Measurements from ENCODE around the gene COL12A1. TPM values are rescaled to one million over a fixed set of nuclear protein-coding genes. Genes with fewer than 3 reads are reported as not detected.

Gene COL12A1
- total and polyA plus RNA-seq, 10 of the 15 experiments (the other 5 are each of a cell fraction or from before 2014, with no cell fraction given) = under 0.01 to 0.69 (median 0.11) TPM; not detected in 6

DNA sequence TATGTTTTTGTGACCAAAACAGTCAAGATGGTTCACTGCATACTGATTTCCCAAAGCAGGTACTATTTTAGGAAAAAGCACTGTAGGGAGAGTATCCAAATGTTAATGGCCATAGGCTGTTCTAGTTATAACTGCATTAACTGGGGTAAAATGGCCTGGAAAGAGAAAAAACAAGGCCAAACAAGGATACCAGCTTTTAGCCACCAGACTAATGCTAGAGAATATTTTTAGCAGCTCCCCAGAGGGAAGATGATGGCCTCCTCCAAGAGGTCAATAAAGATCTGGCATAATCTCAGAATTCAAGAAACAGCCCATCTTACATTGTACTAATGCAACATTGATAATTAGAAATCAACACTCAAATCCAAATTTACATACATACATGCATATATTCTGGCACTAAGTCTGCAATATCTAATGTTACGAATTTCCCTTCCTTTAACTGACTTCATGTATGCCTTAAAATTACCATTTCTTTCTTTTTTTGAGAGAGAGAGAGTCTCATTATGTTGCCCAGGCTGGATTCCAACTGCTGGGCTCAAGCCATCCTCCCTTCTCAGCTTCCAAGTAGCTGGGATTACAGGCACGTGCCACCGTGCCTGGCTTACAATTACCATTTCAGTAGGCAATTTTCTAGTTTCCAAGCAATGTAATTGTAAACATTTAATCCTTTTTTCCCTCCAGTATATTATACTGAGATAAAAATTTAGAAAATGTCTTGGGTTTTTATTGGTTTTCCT is 28.4 kb upstream of the COL12A1 start (continued):
- no peak for TF ChIP-seq GABPA (IDR thresholded peaks at IDR 0.05; ENCODE audit: low read depth)
- TF ChIP-seq RCOR1 (conservative IDR thresholded peaks at IDR 0.05; ENCODE audit: low read depth, low read length) = no peak
- TF ChIP-seq, protein P1, sequence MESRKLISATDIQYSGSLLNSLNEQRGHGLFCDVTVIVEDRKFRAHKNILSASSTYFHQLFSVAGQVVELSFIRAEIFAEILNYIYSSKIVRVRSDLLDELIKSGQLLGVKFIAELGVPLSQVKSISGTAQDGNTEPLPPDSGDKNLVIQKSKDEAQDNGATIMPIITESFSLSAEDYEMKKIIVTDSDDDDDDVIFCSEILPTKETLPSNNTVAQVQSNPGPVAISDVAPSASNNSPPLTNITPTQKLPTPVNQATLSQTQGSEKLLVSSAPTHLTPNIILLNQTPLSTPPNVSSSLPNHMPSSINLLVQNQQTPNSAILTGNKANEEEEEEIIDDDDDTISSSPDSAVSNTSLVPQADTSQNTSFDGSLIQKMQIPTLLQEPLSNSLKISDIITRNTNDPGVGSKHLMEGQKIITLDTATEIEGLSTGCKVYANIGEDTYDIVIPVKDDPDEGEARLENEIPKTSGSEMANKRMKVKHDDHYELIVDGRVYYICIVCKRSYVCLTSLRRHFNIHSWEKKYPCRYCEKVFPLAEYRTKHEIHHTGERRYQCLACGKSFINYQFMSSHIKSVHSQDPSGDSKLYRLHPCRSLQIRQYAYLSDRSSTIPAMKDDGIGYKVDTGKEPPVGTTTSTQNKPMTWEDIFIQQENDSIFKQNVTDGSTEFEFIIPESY (IDR thresholded peaks at IDR 0.05) = no peak

DNA sequence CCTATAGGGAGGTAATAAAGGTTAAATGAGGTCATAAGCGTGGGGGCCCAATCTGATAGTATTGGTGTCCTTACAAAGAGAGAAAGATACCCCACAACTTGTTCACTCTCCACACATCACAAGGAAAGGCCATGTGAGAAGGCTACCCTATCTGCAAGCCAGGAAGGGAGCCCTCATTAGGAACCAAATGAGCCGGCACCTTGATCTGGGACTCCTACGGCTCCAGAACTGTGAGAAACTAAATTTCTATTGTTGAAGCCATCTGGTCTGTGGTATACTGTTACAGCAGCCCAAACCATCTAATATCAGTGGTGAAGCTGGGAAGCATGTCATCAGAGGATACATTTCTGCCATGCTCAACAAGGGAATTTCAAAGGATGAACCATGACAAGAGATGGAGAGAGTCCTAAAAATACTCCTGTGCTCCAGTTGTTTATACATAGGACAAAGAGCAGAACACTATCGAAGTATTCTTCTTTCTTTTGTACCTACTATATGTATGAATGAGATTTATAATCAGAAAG is 27.3 kb upstream of the COL12A1 start:
- POLR2A ChIA-PET = no interaction called here
- H3K4me3 ChIP-seq = no peak overlapping the region
- no TSS peak for BruUV-seq (replicated peaks)
- WGBS (ENCODE audit: insufficient coverage, insufficient replicate concordance, low lambda C conversion rate, missing lambda C conversion rate) = 93% methylated on average over 4 of the region's 4 CpGs
- RAD21 ChIA-PET (ENCODE audit: unreplicated experiment) = no interaction called here
- no peak overlapping the region for H3K4me2 ChIP-seq (ENCODE audit: control insufficient read depth, insufficient read depth)
- FAIRE-seq = no peak
- no peaks in the 10 kb centered on the region for H3K27me3 ChIP-seq (replicated peaks in 1 of 2; ENCODE audit: control insufficient read depth in 2 of 2, insufficient read depth in 2 of 2, low read length in 1 of 2)
- no peak overlapping the region for H3K27ac ChIP-seq (ENCODE audit: control insufficient read depth, insufficient read depth)
- H2AFZ ChIP-seq (ENCODE audit: control insufficient read depth, low read depth, low read length) = no peak overlapping the region
- SMC1A ChIA-PET (ENCODE audit: uncharacterized antibody, unreplicated experiment) = interaction anchor here (1.6 kb wide), 1 partner anchor 10 kb away, joined by 3 read pairs; the partner anchor contains the start of gene COX7A2
- no peak for TF ChIP-seq BMI1 (IDR thresholded peaks at IDR 0.05; ENCODE audit: borderline replicate concordance)
- TF ChIP-seq, protein P2, sequence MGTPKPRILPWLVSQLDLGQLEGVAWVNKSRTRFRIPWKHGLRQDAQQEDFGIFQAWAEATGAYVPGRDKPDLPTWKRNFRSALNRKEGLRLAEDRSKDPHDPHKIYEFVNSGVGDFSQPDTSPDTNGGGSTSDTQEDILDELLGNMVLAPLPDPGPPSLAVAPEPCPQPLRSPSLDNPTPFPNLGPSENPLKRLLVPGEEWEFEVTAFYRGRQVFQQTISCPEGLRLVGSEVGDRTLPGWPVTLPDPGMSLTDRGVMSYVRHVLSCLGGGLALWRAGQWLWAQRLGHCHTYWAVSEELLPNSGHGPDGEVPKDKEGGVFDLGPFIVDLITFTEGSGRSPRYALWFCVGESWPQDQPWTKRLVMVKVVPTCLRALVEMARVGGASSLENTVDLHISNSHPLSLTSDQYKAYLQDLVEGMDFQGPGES (IDR thresholded peaks at IDR 0.05) = no peak
- no peaks in the 10 kb centered on the region for H3K79me2 ChIP-seq (ENCODE audit: control insufficient read depth, insufficient read depth, low read length)
- H3K36me3 ChIP-seq (ENCODE audit: control insufficient read depth in 2 of 2, insufficient read depth in 2 of 2, low read length in 1 of 2) = peaks cover 0 to 8% of the 10 kb centered on the region in 2 experiments; a peak in 2 of 4 replicates
- no peak for DNase-seq (ENCODE audit: low read depth, low spot score)
- CTCF ChIA-PET = interaction anchor here (1.6 to 2.1 kb wide), 3 partner anchors 10 to 34 kb away, joined by 4 to 5 read pairs (median 4); no protein-coding TSS in a partner anchor
- H3K9me3 ChIP-seq (replicated peaks; ENCODE audit: control insufficient read depth, insufficient read depth, low read length) = no peaks in the 10 kb centered on the region
- H3K9ac ChIP-seq (ENCODE audit: control insufficient read depth, insufficient read depth, low read length) = no peak overlapping the region
- in situ Hi-C loops (cut with MboI) (loop anchor here (25.0 kb wide), 1 partner anchor 1796 kb away; no protein-coding TSS in a partner anchor), intact Hi-C loops (cut with micrococcal nuclease; ENCODE audit: unreplicated experiment) (no loop called here)
- H4K20me1 ChIP-seq (ENCODE audit: control insufficient read depth, insufficient read depth) = no peaks in the 10 kb centered on the region
- no peaks in the 10 kb centered on the region for H3K4me1 ChIP-seq (ENCODE audit: control insufficient read depth, insufficient read depth, low read length)
- no peak for ATAC-seq
